NCI-H524 (cell line): ENCODE data around the gene LIPE.

ENCODE experiments used
- DNase-seq, 2 experiments: peaks; one replicate each; lab custom pipeline; 2025; lab: John Stamatoyannopoulos, UW

LIPE gene

GRCh38 chr19:42356686-42357085 lies 70.5 kb downstream of the LIPE start:
- DNase-seq = no peak

- no peak for DNase-seq
Observed at GRCh38 chr19:42355896-42356295, 71.3 kb downstream of the LIPE start.

GRCh38 chr19:42353341-42354015 lies 73.7 kb downstream of the LIPE start:
- DNase-seq = no peak

GRCh38 chr19:42352301-42353259 lies 74.6 kb downstream of the LIPE start:
- DNase-seq = no peak
